ENCODE results near the gene KRTAP20-1. TPM values are rescaled to one million over a fixed set of nuclear protein-coding genes. Genes with fewer than 3 reads are reported as not detected.

The KRTAP20-1 gene
- total RNA-seq, 1 experiment from 2014 or later: not detected

DNA sequence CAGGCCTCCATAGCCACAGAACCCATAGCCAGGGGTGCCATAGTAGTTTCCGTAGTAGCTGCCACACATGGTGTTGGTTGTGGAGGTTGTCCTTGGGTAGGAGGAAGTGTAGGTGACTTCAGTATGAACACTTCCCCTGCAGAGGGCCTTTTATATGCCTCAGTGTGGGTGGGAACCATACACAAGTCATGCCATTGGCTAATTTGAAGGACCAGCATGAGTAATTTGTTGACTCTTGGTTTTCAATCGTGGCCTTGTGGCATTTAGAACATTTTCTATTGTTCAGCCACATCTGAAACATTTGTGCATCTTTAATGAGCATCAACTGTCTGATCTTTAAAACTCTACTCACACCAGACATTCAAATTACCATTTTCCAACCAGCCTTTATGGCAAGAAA lies 2.4 kb upstream of the KRTAP20-1 start, which contains the start of gene KRTAP6-1:
Gene KRTAP6-1 (minus strand): TSS at position 95 of the 400 bp plus-strand sequence. CDS start 26 bp downstream, at position 69.
- Histone ChIP-seq H3K4ac (ENCODE audit: low read depth, low read length) (no peak within 1 kb of the TSS), H2BK120ac (ENCODE audit: low read depth, low read length, poor library complexity, severe bottlenecking) (no peak within 1 kb of the TSS), H3K14ac (ENCODE audit: insufficient read depth, low read length) (no peak within 1 kb of the TSS), H3K56ac (ENCODE audit: insufficient read length, low read depth, low read length) (no peak within 1 kb of the TSS), H4K91ac (ENCODE audit: insufficient read length, low read depth, low read length) (no peak within 1 kb of the TSS), H4K8ac (replicated peaks; ENCODE audit: insufficient read length, low read depth, low read length) (no peak within 1 kb of the TSS), H3K4me1 (ENCODE audit: insufficient read depth, low read length) (no peaks in the 10 kb centered on the region), H2AK5ac (ENCODE audit: insufficient read length, low read length) (no peak within 1 kb of the TSS), H3T11ph (ENCODE audit: low read length) (no peak within 1 kb of the TSS), H3K27me3 (ENCODE audit: insufficient read depth, low read length) (no peaks in the 10 kb centered on the region), H4K5ac (ENCODE audit: insufficient read length, low read depth, low read length) (no peak within 1 kb of the TSS), H3K79me2 (ENCODE audit: insufficient read depth, low read length) (no peaks in the 10 kb centered on the region), H2BK15ac (ENCODE audit: low read depth, low read length) (no peak within 1 kb of the TSS), H4K20me1 (ENCODE audit: control insufficient read depth, insufficient read depth, insufficient read length) (no peaks in the 10 kb centered on the region), H3K79me1 (ENCODE audit: insufficient read depth, low read depth, low read length, poor library complexity, severe bottlenecking) (no peaks in the 10 kb centered on the region), H3K23me2 (ENCODE audit: insufficient read length, low read depth, low read length, poor library complexity, severe bottlenecking) (no peaks in the 10 kb centered on the region), H3K23ac (ENCODE audit: insufficient read length, low read depth, low read length) (no peak within 1 kb of the TSS), H3K4me2 (ENCODE audit: insufficient read depth, insufficient read length, low read length) (no peak within 1 kb of the TSS), H3K9ac (ENCODE audit: extremely low read depth, insufficient read length, low read length) (no peak within 1 kb of the TSS), H2BK5ac (ENCODE audit: insufficient read length, low read length) (no peak within 1 kb of the TSS), H3K18ac (ENCODE audit: insufficient read length, low read depth, low read length) (no peak within 1 kb of the TSS), H3K27ac (ENCODE audit: insufficient read length, low read depth, low read length) (no peak within 1 kb of the TSS), H2BK20ac (ENCODE audit: low read depth, low read length, poor library complexity, severe bottlenecking) (no peak within 1 kb of the TSS), H2AFZ (ENCODE audit: low read length) (no peak within 1 kb of the TSS), H3K9me3 (ENCODE audit: control insufficient read depth, low read depth, low read length) (no peaks in the 10 kb centered on the region), H2BK12ac (ENCODE audit: insufficient read length, low read depth, low read length) (no peak within 1 kb of the TSS)
- DNase-seq: no peak
- no peak within 1 kb of the TSS for H3K27ac Mint-ChIP-seq
- TF ChIP-seq, protein P1, sequence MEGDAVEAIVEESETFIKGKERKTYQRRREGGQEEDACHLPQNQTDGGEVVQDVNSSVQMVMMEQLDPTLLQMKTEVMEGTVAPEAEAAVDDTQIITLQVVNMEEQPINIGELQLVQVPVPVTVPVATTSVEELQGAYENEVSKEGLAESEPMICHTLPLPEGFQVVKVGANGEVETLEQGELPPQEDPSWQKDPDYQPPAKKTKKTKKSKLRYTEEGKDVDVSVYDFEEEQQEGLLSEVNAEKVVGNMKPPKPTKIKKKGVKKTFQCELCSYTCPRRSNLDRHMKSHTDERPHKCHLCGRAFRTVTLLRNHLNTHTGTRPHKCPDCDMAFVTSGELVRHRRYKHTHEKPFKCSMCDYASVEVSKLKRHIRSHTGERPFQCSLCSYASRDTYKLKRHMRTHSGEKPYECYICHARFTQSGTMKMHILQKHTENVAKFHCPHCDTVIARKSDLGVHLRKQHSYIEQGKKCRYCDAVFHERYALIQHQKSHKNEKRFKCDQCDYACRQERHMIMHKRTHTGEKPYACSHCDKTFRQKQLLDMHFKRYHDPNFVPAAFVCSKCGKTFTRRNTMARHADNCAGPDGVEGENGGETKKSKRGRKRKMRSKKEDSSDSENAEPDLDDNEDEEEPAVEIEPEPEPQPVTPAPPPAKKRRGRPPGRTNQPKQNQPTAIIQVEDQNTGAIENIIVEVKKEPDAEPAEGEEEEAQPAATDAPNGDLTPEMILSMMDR (conservative IDR thresholded peaks at IDR 0.05): no peak
- H3K9me3 Mint-ChIP-seq: peaks cover 3 to 36% of the 10 kb centered on the region in 2 experiments; a peak in 4 of 5 replicates
- peaks cover 0 to 17% (median 5%) of the 10 kb centered on the region in 3 experiments; a peak in 5 of 7 replicates for H3K36me3 Mint-ChIP-seq (ENCODE audit: insufficient read depth in 1 of 3, low read depth in 3 of 3)
- WGBS (ENCODE audit: extremely low coverage, insufficient read length, low lambda C conversion rate): no CpG with 5 or more reads among the region's 2 CpGs
- H3K4me1 Mint-ChIP-seq: no peaks in the 10 kb centered on the region
- no peak within 1 kb of the TSS for H3K4me3 Mint-ChIP-seq
- no peaks in the 10 kb centered on the region; the same call in none of the 2 replicates for H3K27me3 Mint-ChIP-seq (ENCODE audit: low read depth)

All from H9 (cell line).